A549 treated with Mapracorat at 1 μM for 4 hours (cell line): ENCODE measurements around the gene ARHGAP30. TPM values are rescaled to one million over a fixed set of nuclear protein-coding genes. Genes with fewer than 3 reads are reported as not detected.

Source experiments
- total RNA-seq: library from RNA; stranded (reverse); fragments of 200-300 nt; extraction: Qiagen RNA extraction; gene quantifications from 5 replicates; pipeline ENCODE4 v1.2.3, GENCODE V29; 2022

ARHGAP30 gene, protein sequence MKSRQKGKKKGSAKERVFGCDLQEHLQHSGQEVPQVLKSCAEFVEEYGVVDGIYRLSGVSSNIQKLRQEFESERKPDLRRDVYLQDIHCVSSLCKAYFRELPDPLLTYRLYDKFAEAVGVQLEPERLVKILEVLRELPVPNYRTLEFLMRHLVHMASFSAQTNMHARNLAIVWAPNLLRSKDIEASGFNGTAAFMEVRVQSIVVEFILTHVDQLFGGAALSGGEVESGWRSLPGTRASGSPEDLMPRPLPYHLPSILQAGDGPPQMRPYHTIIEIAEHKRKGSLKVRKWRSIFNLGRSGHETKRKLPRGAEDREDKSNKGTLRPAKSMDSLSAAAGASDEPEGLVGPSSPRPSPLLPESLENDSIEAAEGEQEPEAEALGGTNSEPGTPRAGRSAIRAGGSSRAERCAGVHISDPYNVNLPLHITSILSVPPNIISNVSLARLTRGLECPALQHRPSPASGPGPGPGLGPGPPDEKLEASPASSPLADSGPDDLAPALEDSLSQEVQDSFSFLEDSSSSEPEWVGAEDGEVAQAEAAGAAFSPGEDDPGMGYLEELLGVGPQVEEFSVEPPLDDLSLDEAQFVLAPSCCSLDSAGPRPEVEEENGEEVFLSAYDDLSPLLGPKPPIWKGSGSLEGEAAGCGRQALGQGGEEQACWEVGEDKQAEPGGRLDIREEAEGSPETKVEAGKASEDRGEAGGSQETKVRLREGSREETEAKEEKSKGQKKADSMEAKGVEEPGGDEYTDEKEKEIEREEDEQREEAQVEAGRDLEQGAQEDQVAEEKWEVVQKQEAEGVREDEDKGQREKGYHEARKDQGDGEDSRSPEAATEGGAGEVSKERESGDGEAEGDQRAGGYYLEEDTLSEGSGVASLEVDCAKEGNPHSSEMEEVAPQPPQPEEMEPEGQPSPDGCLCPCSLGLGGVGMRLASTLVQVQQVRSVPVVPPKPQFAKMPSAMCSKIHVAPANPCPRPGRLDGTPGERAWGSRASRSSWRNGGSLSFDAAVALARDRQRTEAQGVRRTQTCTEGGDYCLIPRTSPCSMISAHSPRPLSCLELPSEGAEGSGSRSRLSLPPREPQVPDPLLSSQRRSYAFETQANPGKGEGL
- 0.06 to 0.14 TPM (median 0.07 TPM) in 5 replicates for total RNA-seq

DNA sequence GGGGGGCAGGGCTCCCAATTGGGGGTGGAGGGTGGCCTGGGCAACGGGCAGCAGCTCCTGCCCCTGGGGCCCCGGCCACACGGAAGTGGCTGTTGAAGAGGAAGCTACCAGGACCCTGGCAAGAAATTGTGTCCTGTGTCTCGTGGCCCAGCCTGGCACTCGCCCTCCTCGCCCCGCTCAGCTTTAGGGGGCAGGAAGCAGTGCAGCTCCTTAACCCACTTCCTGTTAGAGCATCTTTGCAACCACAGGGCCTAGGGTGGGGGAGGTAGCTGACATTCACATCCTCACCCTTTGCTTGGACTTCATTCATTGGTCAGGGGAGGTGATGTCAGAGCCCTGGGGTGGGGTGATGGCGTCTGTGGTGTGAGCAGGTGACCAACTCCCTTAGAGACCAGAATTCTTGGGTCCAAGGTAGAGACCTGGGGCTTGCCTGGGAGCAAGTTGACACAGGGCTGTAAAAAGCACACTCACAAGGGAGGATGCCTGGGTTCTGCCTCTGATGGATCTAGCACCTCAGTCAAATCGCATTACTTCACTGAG lies at the start of gene ARHGAP30:
Gene ARHGAP30, minus strand, starts transcription at position 161 of the 540 bp plus-strand sequence. CDS start 267 bp downstream, outside the sequence.

GRCh38 chr1:161117759-161118581 lies 48.3 kb upstream of the ARHGAP30 start, which contains the start of the genes NIT1 and PFDN2:
Gene NIT1 (plus strand): TSS chr1:161118105. CDS start chr1:161118177, 72 bp downstream.
Gene PFDN2 (minus strand): TSS chr1:161118037. CDS start chr1:161118026, 11 bp downstream.

GRCh38 chr1:161098210-161099068 lies 28.7 kb upstream of the ARHGAP30 start, which contains the start of gene KLHDC9:
Gene KLHDC9 (plus strand): TSS chr1:161098361. CDS start chr1:161098536, 175 bp downstream.

DNA sequence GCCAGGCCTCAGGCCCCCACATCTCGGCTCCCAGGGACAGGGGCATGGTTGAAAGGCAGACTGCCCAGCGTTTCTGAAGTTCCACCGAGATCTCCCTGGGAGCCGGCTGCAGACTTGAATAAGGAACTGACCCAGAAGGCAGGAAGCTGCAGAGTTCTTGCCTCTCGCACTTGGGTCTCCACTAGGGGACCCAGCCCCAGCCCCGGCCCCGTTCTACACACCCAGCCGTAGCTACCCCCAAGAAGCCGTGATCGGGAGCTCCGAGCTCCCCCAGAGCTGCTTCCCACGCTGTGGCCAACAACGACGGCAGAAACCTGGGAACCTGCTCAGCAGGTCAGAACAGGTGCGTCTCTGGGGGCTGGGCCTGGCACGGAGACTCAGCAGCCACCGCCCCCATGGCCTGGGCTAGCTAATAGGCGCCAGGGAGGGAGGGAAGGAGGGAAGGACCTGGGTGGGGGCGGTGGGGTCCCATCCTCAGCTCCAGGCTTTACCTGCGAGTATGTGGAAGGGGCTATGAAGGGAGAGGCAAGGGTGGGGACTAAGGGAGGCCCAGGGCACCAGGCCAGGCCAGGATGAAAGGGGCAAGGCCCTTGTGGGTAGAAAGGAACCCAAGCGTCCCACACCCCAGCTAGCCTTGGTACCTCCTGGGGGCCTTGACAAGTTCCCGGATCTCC lies 19.7 kb upstream of the ARHGAP30 start, which contains the start of gene NECTIN4:
Gene NECTIN4, minus strand, starts transcription at position 308 of the 674 bp plus-strand sequence. Its CDS starts 262 bp downstream, at position 46.

DNA sequence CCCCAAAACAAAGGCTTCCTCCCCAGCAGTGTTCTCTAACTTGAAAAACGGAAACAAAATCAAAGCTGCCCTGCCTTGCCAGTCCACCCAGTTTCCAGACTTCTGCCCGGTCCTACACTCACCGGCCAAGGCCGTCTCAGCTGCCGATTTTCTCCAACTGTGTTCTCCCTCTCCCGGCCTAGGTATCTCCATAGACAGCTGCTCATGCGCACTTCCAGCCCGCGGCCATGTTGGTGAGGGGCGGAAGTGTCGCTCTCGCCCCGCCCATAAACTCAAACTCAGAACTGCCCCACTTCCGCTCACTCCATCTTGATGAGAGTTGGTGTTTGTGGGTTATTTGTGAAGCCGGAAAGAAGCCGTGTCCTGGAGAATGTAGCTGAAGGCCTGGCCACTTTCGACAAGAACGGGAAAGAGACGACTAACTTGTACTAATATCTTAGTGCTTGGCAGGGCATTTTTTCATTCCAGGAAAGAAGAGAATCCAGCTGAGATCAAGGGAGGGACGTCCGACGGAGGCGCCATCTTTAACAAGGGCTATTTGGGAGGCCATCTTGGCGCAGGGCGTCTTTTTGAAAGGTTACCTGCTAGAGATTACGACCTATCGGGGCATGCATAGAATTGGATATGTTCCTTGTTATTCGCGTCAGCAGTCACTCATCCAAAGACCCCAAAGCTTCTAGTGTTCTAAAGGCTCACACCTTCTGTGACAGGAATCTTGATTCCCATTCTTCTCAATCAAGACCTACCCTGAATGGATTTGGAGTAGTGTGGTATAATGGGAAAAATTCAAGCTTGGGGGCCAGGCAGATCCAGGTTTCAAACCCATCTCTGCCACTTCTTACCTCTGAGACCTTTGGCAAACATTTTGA lies 23.7 kb downstream of the ARHGAP30 start, which contains the start of gene USF1:
Gene USF1, minus strand, starts transcription at position 242 of the 869 bp plus-strand sequence. CDS start 2,702 bp downstream, outside the sequence.

DNA sequence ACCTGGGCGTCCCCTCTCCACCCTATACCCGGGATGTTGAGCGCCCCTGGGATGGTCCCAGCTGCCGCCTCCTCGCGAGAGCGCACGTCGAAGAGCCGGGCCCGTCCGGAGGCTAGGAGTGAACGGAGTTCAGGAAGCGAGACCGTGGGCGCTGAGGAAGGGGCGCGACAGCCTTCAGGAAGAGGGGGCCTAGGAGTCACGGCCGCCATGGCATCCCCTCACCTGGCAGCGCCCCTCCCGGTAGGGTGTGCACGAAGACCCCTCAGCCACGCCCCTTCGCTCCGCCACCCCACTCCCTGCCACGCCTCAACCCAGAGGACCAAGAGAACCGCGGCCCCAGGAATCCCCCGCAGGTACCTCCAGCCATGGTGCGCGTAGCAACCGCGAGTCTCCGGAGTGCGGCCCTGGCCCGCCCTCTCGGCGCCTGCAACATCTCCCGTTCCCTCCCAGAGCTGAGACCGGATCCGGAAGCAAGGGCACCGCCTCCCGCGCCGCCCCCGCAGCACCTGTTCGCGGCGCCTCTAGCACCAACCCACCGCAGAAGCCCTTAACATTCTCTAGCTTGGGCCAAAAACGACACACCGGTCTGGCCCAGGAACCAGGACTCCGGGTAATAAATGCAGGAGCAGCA lies 31.1 kb downstream of the ARHGAP30 start, which contains the start of gene TSTD1:
Gene TSTD1, minus strand, starts transcription at position 442 of the 631 bp plus-strand sequence. Its CDS starts 75 bp downstream, at position 367.

DNA sequence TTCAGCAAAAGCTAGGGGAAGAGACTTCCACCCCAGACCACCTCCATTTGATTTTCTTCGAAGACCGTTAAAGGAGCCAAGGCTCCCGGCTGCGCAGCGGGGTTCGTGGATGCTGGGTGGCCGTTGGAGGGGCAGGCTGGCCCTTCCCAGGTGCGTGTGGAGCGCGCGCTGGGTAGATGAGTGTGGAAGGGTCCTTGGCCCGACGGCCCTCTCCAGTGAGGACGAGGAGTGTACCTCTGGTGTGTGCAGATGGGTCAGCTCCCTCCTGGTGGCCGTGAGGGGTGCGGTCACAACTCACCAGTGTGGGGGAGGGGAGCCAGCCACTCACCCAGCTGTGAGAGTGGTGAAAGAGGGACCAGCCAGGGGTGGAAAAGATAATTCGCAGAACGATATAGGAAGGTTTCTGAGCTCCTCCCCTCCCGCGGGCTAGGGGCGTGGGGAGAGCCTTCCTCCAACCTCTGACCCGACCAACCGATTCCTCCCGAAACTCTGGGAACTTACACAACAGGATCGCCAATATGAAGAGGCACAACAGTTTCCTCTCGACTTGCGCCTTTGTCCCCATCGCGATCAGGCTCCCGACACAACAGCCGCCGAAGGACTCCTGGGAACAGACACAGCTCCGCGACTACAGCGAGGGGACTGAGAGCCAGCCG lies 49.1 kb downstream of the ARHGAP30 start, which contains the start of gene F11R:
Gene F11R, minus strand, starts transcription at position 644 of the 656 bp plus-strand sequence. Its CDS starts 79 bp downstream, at position 565.

Other genes starting within 250 kb of the ARHGAP30 start
- not detected in 5 replicates for gene CD244, start 207.0 kb downstream of the ARHGAP30 start, total RNA-seq
- not detected in 5 replicates for gene ITLN1, start 184.7 kb downstream of the ARHGAP30 start, total RNA-seq
- gene ITLN2, start 115.1 kb downstream of the ARHGAP30 start, total RNA-seq, result 0.55 to 0.85 TPM (median 0.62 TPM) in 5 replicates
- gene F11R, start 48.7 kb downstream of the ARHGAP30 start, total RNA-seq, result 50.8 to 59.9 TPM (median 55.2 TPM) in 5 replicates
- gene TSTD1, start 30.9 kb downstream of the ARHGAP30 start, total RNA-seq, result 0.25 TPM in 2 of 5 replicates, not detected in the others
- gene USF1, start 23.9 kb downstream of the ARHGAP30 start, total RNA-seq, result 44.5 to 55.8 TPM (median 49.0 TPM) in 5 replicates
- gene NECTIN4, start 19.7 kb upstream of the ARHGAP30 start, total RNA-seq, result 1.5 to 2.2 TPM (median 1.9 TPM) in 5 replicates
- 1.0 to 2.7 TPM (median 1.5 TPM) in 5 replicates for gene KLHDC9, start 28.5 kb upstream of the ARHGAP30 start, total RNA-seq
- gene PFDN2, start 48.1 kb upstream of the ARHGAP30 start, total RNA-seq, result 95.5 to 125 TPM (median 108 TPM) in 5 replicates
- gene NIT1, start 48.2 kb upstream of the ARHGAP30 start, total RNA-seq, result 29.0 to 32.1 TPM (median 29.6 TPM) in 5 replicates
- gene DEDD, start 62.8 kb upstream of the ARHGAP30 start, total RNA-seq, result 29.6 to 36.1 TPM (median 32.2 TPM) in 5 replicates
- gene UFC1, start 84.1 kb upstream of the ARHGAP30 start, total RNA-seq, result 81.6 to 150 TPM (median 92.8 TPM) in 5 replicates
- gene USP21, start 89.6 kb upstream of the ARHGAP30 start, total RNA-seq, result 16.9 to 25.7 TPM (median 21.1 TPM) in 5 replicates
- 12.2 to 19.4 TPM (median 15.1 TPM) in 5 replicates for gene PPOX, start 96.5 kb upstream of the ARHGAP30 start, total RNA-seq
- 20.4 to 27.7 TPM (median 25.8 TPM) in 5 replicates for gene B4GALT3, start 107.6 kb upstream of the ARHGAP30 start, total RNA-seq
- 0.02 TPM in 1 of 5 replicates, not detected in the others for gene ADAMTS4, start 129.2 kb upstream of the ARHGAP30 start, total RNA-seq
- 77.6 to 93.0 TPM (median 83.3 TPM) in 5 replicates for gene NDUFS2, start 132.5 kb upstream of the ARHGAP30 start, total RNA-seq
- gene FCER1G, start 145.4 kb upstream of the ARHGAP30 start, total RNA-seq, result 0.28 to 0.54 TPM (median 0.34 TPM) in 3 of 5 replicates, not detected in the others
- gene APOA2, start 153.7 kb upstream of the ARHGAP30 start, total RNA-seq, result not detected in 5 replicates
- 10.0 to 12.8 TPM (median 11.8 TPM) in 5 replicates for gene TOMM40L, start 156.2 kb upstream of the ARHGAP30 start, total RNA-seq
- not detected in 5 replicates for gene NR1I3, start 168.3 kb upstream of the ARHGAP30 start, total RNA-seq
- gene PCP4L1, start 188.9 kb upstream of the ARHGAP30 start, total RNA-seq, result not detected in 5 replicates
- 0.09 to 0.43 TPM (median 0.27 TPM) in 4 of 5 replicates, not detected in the other for gene MPZ, start 240.1 kb upstream of the ARHGAP30 start, total RNA-seq
- gene SDHC, start 244.5 kb upstream of the ARHGAP30 start, total RNA-seq, result 236 to 250 TPM (median 242 TPM) in 5 replicates